Glutamatergic neuron (in vitro differentiated cells): ENCODE results near the gene ZFPM1. TPM values are rescaled to one million over a fixed set of nuclear protein-coding genes. Genes with fewer than 3 reads are reported as not detected.

ENCODE experiments used
- DNase-seq: peaks from one replicate; pipeline ENCODE4 v3.0.0; 2022
- H3K27ac Mint-ChIP-seq: one replicate; pipeline ENCODE4 v1.8.0; 2020; ENCODE audit warnings: mild to moderate bottlenecking, mixed read lengths, inconsistent platforms; ENCODE audit not compliant: unreplicated experiment
- H3K27me3 Mint-ChIP-seq: one replicate; pipeline ENCODE4 v1.8.0; 2020; ENCODE audit warnings: mild to moderate bottlenecking, moderate library complexity, mixed read lengths, inconsistent platforms; ENCODE audit not compliant: unreplicated experiment
- H3K36me3 Mint-ChIP-seq: one replicate; pipeline ENCODE4 v1.8.0; 2020; ENCODE audit warnings: mild to moderate bottlenecking, mixed read lengths, inconsistent platforms; ENCODE audit not compliant: unreplicated experiment
- H3K4me1 Mint-ChIP-seq: one replicate; pipeline ENCODE4 v1.8.0; 2020; ENCODE audit warnings: mild to moderate bottlenecking, low read depth, mixed read lengths, inconsistent platforms; ENCODE audit not compliant: unreplicated experiment
- H3K4me3 Mint-ChIP-seq: one replicate; pipeline ENCODE4 v1.8.0; 2020; ENCODE audit warnings: mild to moderate bottlenecking, mixed read lengths, inconsistent platforms; ENCODE audit not compliant: unreplicated experiment
- H3K9me3 Mint-ChIP-seq: one replicate; pipeline ENCODE4 v1.8.0; 2020; ENCODE audit warnings: mild to moderate bottlenecking, moderate library complexity, mixed read lengths, inconsistent platforms; ENCODE audit not compliant: unreplicated experiment
- total RNA-seq: library from RNA; stranded (reverse); fragmentation: NEBNext Ultra II Directional; extraction: Animal tissue kit (Norgen Biotek cat#: 25700); gene quantifications from one replicate; pipeline ENCODE4 v1.2.1, GENCODE V29; 2021; ENCODE audit not compliant: unreplicated experiment
- TF ChIP-seq, protein P1 (sequence below): fragments of 200-600 bp; sonication (generic); IDR thresholded peaks from one replicate; pipeline ENCODE4 v1.5.0; 2021; ENCODE audit not compliant: partially characterized antibody, unreplicated experiment

ZFPM1 gene
- total RNA-seq, 1 donor from 2014 or later, result 11.1 TPM

GRCh38 chr16:88458039-88458772 is 5.1 kb downstream of the ZFPM1 start:
- DNase-seq, result no peak
- Mint-ChIP-seq H3K27ac (no peak overlapping the region), H3K36me3 (no peaks in the 10 kb centered on the region), H3K27me3 (no peaks in the 10 kb centered on the region), H3K4me1 (peaks cover 13% of the 10 kb centered on the region), H3K4me3 (no peak overlapping the region), H3K9me3 (no peaks in the 10 kb centered on the region)
- TF ChIP-seq, protein P1, sequence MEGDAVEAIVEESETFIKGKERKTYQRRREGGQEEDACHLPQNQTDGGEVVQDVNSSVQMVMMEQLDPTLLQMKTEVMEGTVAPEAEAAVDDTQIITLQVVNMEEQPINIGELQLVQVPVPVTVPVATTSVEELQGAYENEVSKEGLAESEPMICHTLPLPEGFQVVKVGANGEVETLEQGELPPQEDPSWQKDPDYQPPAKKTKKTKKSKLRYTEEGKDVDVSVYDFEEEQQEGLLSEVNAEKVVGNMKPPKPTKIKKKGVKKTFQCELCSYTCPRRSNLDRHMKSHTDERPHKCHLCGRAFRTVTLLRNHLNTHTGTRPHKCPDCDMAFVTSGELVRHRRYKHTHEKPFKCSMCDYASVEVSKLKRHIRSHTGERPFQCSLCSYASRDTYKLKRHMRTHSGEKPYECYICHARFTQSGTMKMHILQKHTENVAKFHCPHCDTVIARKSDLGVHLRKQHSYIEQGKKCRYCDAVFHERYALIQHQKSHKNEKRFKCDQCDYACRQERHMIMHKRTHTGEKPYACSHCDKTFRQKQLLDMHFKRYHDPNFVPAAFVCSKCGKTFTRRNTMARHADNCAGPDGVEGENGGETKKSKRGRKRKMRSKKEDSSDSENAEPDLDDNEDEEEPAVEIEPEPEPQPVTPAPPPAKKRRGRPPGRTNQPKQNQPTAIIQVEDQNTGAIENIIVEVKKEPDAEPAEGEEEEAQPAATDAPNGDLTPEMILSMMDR, result no peak

GRCh38 chr16:88458773-88459235 is 5.7 kb downstream of the ZFPM1 start:
- Mint-ChIP-seq H3K4me1 (peaks cover 13% of the 10 kb centered on the region), H3K9me3 (no peaks in the 10 kb centered on the region), H3K27ac (no peak overlapping the region), H3K27me3 (peaks cover 1% of the 10 kb centered on the region), H3K4me3 (no peak overlapping the region), H3K36me3 (no peaks in the 10 kb centered on the region)
- DNase-seq, result no peak
- TF ChIP-seq, protein P1, result no peak

DNA sequence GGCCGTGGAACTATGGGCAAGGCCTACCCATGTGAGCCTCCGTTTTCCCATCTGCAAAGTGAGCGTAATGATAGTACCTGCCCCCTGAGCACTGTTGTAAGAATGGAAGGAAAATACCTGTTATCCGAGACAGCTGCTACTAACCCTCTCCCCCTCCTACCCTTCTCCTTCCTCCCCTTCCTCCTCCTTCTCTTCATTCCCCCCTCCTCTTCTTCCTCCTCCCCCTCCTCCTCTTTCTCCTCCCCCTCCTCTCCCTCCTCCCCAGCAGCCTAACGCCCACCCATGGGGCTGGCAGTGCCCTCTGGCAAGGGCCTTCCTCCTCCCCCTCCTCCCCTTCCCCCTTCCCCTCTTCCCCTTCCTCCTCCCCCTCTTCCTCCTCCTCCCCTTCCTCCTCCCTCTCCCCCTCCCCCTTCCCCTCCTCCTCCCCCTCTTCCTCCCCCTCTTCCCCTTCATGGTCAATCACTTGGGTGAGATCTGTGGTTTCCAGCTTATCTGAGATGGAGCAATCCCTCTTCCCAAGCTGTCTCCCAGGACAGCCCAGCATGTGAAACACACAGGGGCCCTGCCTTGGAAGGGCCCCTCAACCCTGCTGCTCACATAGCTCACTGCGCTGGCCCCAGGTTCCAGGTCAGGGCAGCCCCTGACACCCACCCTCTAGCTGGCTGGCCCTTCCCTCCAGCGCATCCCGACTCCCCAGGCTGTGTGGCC is 6.4 kb downstream of the ZFPM1 start:
- TF ChIP-seq, protein P1, result no peak
- Mint-ChIP-seq H3K27ac (no peak overlapping the region), H3K4me3 (no peak overlapping the region), H3K27me3 (peaks cover 3% of the 10 kb centered on the region), H3K4me1 (peaks cover 13% of the 10 kb centered on the region), H3K36me3 (no peaks in the 10 kb centered on the region), H3K9me3 (peaks cover under 1% of the 10 kb centered on the region)
- no peak for DNase-seq

- DNase-seq, result no peak
- H3K27ac Mint-ChIP-seq, result no peak overlapping the region
- no peak overlapping the region for H3K4me3 Mint-ChIP-seq
These were observed 7.6 kb downstream of the ZFPM1 start for GRCh38 chr16:88460496-88461330.

More at GRCh38 chr16:88460496-88461330, 7.6 kb downstream of the ZFPM1 start:
- no peaks in the 10 kb centered on the region for H3K36me3 Mint-ChIP-seq
- H3K27me3 Mint-ChIP-seq, result peaks cover 4% of the 10 kb centered on the region
- TF ChIP-seq, protein P1, result no peak
- H3K4me1 Mint-ChIP-seq, result peaks cover 11% of the 10 kb centered on the region
- H3K9me3 Mint-ChIP-seq, result peaks cover 3% of the 10 kb centered on the region
